SH-SY5Y (cell line): ENCODE results near the gene EPB41L4B.

Experiments used
- GATA2 ChIP-seq: IDR thresholded peaks from 2 replicates; pipeline ENCODE4 v1.6.1; 2011; ENCODE audit warnings: mild to moderate bottlenecking, low read depth, low read length
- GATA3 ChIP-seq: IDR thresholded peaks from 2 replicates; pipeline ENCODE4 v1.6.1; 2011; ENCODE audit warnings: low read depth, mild to moderate bottlenecking, low read length, moderate library complexity

EPB41L4B gene

GRCh38 chr9:109241207-109241606 lies 79.7 kb downstream of the EPB41L4B start:
- TF ChIP-seq GATA3 (no peak), GATA2 (no peak)

- no peak for TF ChIP-seq GATA2
- TF ChIP-seq GATA3, result no peak
Observed at GRCh38 chr9:109239240-109239639, 81.6 kb downstream of the EPB41L4B start.

- no peak for TF ChIP-seq GATA3
- TF ChIP-seq GATA2, result no peak
Observed at GRCh38 chr9:109238655-109239054, 82.2 kb downstream of the EPB41L4B start.

- TF ChIP-seq GATA3 (no peak), GATA2 (no peak)
Observed at GRCh38 chr9:109238125-109238524, 82.7 kb downstream of the EPB41L4B start.

GRCh38 chr9:109232449-109233237 lies 88.2 kb downstream of the EPB41L4B start:
- TF ChIP-seq GATA3 (no peak), GATA2 (no peak)

- no peak for TF ChIP-seq GATA2
- TF ChIP-seq GATA3, result no peak
Observed at GRCh38 chr9:109231593-109231992, 89.3 kb downstream of the EPB41L4B start.

GRCh38 chr9:109230277-109230676 lies 90.6 kb downstream of the EPB41L4B start:
- TF ChIP-seq GATA3 (no peak), GATA2 (peak; percentile 60)

GRCh38 chr9:109229682-109230081 lies 91.2 kb downstream of the EPB41L4B start:
- TF ChIP-seq GATA3 (no peak), GATA2 (no peak)

- no peak for TF ChIP-seq GATA3
- no peak for TF ChIP-seq GATA2
Observed at GRCh38 chr9:109228093-109228642, 92.7 kb downstream of the EPB41L4B start.

GRCh38 chr9:109225629-109226028 lies 95.2 kb downstream of the EPB41L4B start:
- TF ChIP-seq GATA3 (no peak), GATA2 (no peak)

GRCh38 chr9:109224751-109225150 lies 96.1 kb downstream of the EPB41L4B start:
- TF ChIP-seq GATA3 (no peak), GATA2 (no peak)

GRCh38 chr9:109214414-109214813 lies 106.4 kb downstream of the EPB41L4B start:
- TF ChIP-seq GATA3, result no peak
- no peak for TF ChIP-seq GATA2

GRCh38 chr9:109213285-109214121 lies 107.4 kb downstream of the EPB41L4B start:
- TF ChIP-seq GATA3 (no peak), GATA2 (no peak)

- no peak for TF ChIP-seq GATA2
- TF ChIP-seq GATA3, result no peak
Observed at GRCh38 chr9:109212768-109213167, 108.1 kb downstream of the EPB41L4B start.
